Pons (tissue), 1 donor: Measurements from ENCODE around the gene SPDL1.
A peak's percentile ranks its signal among the peaks of the same experiment; 100 is the strongest.
"Not testable (repeated sequence)": the region's sequence is repeated elsewhere in the genome, so short reads cannot be mapped to it uniquely, and the experiment has no call there.

Source experiments
- DNase-seq: peaks from one replicate; pipeline ENCODE4 v3.0.0-alpha.2; 2016; ENCODE audit warnings: low spot score

Gene SPDL1

DNA sequence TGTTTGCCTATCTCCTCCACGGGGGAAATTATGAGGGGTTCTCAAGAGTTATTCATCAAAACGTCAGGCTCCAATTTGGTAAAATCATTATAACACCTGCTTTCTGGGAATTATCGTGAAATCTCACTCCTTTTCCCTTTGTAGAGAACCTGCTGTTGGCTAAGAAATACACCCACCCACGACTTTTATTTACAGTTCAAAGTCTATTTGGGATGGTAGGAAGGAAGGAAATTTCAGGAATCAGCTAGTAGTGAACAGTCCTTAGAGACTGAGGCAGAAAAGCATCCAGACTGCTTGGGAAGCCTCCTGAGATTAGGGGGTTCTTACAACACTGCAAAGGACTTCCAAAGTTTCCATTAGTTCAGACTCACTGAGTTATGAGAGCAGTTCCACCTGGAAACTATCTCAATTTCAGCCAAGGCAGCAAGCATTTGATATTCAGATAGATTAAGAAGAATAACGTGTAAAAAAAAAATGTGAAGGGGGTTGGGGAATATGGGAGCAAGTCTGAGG is 9.4 kb upstream of the SPDL1 start:
- no peak for DNase-seq

DNA sequence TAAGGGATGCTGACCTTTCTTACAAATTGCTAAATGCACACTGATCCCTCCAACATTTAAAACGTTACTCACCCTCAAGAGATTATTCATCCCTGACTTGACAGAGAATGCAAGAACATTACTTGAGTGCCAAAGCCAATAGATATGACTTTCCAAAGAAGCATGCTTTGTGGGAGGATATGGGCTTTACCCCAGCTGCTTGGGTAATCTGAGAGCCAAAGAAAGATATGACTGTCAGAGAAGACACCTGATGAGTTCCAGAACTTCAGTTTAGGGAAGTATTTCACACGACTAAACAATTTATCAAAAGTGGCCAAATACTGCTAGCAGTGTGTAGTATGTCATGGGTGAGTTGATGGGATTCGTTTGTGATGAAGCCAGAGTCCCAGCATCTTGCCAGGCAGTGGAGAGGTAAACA is 7.4 kb upstream of the SPDL1 start:
- DNase-seq = no peak

DNA sequence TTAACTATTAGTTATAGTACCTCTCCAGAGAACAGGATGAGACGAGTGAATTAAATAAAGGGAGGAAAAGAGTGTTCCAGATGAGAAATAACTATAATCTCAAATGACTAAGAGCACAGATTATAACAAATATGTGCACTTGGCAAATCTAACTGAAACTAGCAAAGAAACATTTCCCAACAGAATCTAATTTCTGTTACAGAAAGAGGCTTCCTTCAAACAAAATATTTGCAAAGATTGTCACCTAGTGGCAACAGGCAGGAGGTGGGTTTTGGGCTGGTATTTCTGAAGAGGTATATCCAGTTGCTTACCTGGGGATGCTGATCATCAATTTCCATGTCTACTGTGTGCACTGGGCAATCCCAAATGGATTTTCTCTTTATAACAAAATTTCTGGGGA is 5.6 kb upstream of the SPDL1 start:
- DNase-seq = no peak

DNA sequence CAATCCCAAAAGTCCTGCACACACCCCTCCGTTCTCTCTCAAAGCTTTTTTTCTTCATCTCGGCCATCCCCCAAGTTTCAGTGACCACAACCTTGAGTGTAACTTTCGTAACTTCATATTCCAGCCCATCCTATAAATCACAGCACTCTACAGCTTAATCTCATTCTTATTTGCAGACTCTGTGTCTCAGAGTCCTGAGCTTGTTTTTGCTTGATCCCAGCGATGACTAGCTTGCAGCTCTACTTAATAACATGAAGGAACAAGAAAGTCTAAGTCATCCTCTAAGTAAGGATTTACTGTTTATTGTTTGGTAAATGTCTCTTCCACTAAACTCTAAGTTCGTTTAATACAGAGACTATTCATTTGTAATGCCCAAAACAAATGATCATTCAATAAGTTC is 2.6 kb upstream of the SPDL1 start:
- DNase-seq = no peak

DNA sequence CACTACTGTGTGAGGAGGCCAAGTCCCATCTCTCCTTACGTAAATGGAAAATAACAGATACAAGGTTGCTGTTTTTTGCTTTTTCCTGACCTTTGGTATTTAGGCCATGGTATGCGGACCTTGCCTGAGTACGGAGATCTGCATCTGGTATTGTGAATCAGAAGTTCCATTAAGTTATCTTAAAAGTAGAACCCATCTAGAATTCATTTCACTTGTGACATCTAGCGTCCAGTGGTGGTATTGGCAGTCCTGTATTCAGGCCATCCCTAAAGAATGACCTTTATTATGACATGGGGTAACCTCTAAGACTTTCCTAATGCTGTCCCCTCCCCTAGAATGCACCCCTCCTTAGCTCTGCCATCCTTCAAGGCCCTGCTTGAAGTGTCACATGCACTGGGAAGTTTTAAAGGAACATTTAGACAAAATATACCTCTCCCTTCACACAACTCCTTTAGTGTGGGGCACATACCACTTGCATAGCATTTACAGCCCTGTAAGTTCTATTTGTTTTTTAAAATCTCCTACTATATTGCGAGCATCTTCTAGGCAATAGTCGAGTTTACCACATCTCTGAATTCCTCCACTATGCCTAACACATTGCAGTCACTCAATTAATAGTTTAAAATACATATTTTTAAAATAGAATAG is 1.9 kb upstream of the SPDL1 start:
- DNase-seq = peak; percentile 71

DNA sequence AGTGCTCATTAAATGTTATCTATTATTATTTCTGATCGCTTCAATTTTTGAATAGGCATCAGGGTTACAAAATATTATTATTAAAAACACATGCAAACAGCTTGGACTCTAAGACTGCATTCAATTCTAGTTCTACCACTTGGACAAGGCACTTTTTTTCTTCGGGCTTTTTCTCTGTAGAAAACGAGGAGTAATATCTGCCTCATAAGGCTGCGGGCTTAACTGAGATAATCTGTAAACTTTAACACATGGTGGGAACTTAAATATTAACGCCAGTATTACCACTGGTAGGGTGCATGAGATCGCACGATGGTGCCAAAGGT is 511 bp upstream of the SPDL1 start:
- DNase-seq = peak; percentile 56

DNA sequence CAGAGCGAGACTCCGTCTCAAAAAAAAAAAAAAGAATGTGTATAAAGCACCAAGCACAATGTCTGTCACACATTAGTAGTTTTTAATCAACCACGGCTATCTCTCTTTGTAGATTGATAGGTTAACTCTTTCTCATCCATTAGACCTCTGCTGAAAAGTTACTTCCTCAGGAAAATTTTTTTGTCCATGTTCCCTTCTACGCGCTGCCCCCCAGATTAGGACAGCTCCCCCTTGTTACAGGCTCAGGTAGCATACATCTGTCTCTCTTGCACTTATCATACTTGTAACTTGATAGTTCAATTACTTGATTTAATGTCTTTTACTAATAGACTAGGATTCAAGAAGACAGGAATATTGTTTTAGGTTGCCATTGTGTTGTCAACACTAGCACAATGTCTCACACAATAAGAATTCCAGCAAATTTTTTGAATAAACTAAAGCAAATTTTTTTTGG is 1.5 kb downstream of the SPDL1 start:
- no peak for DNase-seq

DNA sequence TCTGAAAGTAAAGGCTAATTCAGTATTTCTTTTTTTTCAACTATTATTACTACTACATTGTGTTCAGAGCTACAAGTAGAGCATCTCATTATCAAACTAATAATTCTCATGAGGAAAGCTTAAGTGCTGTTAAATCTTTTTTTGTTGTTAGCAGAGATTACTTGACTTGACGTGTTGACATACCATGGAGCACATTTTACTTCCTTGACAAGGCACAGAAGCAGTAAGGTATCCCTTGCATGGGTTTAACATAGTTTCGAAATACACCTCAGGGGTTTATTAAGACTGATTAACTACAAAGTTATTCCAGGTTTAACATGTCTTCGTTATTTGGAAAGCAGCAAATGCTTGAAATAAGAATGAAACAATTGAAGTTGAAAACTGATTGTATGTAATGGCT is 7.0 kb downstream of the SPDL1 start:
- DNase-seq = no peak

DNA sequence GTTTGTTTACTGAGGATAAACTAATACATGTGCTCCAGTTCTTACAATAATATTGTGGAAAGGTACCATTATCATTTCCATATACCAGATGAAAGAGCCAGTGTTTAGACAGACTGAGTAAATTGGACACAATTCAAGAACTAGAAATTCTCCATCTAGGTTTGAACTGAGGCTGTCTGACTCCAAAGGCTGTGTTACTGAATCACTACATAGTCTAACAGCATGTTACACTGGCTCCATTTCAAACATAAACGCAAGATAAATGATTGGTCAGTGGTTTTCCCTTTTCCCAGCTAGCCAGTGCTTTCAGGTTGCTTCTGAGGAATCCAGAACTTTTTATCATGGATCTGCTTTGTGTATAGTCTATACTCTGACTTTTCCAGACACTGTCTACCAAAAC is 8.1 kb downstream of the SPDL1 start:
- DNase-seq = no peak

DNA sequence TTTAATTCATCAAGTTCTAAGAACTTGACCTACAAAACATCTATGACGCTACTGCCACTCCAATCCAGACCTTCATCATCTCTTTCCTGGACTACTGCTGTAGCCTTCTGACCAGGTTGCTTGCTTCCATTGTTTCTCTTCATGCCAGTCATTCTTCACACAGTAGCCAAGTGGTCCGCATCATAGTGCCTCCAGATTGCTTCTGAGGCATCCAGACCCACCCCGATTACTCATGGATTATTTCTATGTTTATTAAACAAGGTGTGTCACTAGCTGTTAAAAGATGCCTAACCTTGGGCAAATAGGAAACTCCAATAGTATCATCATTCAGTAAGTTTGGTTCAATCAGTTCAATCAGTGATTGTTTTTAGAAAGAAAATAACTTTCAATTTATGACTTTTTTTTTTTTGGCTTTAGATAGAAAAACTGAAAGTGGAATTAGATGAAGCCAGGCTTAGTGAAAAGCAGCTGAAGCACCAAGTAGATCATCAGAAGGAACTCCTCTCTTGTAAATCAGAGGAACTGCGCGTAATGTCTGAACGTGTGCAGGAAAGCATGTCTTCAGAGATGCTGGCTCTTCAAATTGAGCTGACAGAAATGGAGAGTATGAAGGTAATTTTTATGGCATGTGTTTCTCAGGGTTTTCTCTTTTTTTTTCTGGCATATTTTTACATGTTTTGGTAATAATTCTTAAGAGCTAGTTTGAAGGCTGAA is 9.5 kb downstream of the SPDL1 start:
- DNase-seq = no peak

DNA sequence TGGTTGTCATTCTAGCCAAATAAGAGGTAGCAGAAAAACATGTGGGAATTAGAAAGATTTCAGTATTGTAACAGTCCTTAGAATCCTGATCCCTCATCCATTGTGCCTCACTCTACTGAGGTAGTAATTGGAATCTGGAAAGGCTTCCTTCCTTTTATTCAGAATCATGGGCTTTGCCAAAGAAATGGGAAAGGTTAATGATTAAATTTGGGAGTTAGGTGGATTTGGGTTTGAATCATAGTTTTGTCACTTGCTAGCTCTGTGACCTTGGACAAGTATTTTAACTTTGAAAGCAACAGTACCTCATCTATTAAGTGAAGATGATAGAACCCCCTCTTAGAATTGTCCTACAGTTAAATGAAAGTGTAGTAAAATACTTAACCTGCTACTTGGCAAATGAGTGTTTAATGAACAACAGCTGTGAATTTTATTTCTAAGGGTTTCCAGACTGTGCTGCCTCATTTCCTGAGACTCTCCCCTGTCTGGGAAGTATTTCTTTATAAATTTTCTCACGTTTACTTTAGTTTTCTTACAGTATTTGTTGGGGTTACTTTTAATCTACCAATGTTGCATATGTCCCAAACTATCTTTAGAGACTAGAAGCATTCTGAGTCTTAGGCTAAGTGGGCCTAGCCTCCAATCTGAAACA is 11.7 kb downstream of the SPDL1 start:
- no peak for DNase-seq

DNA sequence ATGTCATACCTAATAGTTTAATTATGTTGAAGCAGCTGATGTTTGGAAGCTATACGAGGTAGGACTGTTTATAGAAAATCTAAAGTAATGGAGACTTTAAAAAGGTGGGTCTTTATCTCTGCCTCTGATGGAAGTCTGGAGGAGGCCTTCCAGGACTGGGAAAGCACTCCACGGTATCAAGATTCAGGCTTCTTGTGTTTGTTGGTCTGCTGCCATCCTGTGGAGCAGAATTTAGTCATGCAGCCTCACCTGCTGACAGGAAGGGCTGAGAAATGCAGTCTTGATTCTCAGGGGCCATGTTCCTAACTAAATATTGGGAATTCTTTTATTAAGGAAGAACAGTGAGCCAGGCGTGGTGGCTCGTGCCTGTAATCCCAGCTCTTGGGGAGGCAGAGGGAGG is 15.9 kb downstream of the SPDL1 start:
- no peak for DNase-seq

DNA sequence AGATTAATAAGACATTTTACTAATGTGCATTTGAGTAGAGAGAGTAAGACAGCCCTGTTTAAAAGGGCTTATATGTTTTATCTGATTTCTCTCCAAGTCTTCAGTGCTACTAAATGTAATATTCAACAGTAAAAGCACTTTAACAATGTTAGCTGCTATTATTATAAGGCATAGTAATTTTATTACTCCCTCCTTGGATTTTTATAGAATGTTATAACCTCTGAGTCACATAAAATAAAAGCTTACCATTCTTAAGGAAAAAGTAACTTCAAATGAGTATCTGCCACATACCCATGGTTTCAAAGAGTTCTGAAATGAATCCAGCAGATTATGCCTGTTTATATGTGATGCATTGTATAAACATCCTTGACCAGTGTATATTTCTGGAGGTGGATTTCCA is 19.0 kb downstream of the SPDL1 start:
- no peak for DNase-seq

DNA sequence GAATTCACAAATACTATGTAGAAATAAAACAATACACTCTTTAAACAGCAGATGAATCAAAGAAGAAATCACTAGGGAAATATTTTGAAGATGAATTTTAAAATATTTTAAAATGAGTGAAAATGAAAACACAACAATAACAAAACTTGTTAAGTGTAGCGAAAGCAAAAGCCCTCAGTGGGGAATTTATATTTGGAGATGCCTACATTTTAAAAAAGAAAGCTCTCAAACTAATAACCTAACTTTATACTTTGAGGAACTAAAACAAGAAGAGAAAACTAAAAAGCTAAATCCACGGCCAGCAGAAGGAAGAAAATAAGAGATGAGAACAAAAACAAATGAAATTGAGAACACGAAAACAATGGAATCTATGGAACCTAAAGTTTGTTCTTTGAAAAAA is 22.7 kb downstream of the SPDL1 start:
- DNase-seq = no peak

DNA sequence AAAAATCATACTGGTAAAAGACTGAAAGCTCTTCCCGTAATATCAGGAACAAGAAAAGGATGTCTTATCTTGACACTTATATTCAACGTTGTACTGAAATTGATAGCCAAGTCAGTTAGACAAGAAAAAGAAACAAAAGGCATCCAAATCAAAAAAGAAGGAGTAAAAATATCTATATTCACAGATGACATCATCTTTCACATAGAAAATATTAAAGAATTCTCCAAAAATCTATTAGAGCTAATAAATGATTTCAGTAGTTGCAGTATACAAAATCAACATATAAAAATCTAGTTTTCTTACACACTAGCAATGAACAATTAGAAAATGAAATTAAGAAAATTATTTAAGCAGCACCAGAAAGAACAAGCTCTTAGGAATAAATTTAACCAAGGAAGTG is 24.3 kb downstream of the SPDL1 start:
- no peak for DNase-seq

DNA sequence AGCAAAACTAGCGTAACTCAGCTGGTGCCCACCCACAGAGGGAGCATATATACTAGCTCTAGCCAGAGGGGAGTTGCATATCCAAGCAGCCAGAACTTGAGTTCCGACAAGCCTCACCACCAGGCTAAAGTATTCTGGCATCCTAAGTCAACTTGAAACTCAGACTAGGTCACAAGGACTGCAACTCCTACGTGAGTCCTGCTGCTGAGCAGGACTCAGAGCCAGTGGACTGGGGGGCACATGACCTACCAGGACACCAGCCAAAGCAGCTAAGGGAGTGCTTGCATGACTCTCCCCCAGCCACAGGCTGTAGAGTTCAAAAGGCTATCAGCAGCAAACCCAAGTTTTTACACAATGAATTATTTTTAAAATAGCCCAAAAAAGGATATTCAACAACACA is 26.1 kb downstream of the SPDL1 start:
- no peak for DNase-seq

DNA sequence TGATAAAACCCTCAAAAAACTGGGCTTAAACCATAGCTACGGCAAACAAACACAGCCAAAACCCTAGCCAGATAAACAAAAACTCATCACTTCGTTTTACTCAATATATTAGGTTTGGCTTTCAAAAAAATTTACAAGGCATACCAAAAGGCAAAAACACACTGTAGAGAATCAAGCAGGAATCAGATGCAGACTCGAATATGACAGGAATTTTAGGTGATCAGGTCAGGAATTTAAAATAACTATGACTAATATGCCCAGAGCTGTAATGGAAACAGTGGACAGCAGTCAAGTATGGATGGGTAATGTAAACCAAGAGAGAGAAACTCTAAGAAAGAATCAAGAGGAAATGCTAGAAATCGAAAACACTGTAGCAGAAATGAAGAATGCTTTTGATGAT is 27.0 kb downstream of the SPDL1 start:
- DNase-seq = no peak

DNA sequence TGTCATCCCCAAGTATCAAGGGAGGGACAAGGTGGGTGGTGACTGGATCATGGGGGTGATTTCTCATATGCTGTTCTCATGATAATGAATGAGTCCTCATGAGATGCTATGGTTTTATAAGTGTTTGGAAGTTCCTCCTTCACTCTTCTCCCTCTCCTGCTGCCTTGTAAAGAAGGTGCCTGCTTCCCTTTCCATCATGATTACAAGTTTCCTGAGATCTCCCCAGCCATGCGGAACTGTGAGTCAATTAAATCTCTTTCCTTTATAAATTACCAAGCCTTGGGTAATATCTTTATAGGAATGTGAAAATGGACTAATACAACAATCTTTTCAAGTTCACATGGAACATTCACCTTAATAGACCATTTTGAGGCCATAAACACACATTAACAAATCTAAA is 32.0 kb downstream of the SPDL1 start:
- no peak for DNase-seq

DNA sequence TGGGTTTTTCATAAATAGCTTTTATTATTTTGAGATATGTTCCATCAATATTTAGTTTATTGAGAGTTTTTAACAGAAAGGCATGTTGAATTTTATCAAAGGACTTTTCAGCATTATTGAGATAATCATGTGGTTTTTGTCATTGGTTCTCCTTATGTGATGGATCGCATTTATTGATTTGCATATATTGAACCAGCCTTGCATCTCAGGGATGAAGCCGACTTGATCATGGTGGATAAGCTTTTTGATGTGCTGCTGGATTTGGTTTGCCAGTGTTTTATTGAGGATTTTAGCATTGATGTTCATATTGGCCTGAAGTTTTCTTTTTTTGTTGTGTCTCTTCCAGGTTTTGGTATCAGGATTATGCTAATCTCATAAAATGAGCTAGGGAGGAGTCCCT is 40.7 kb downstream of the SPDL1 start:
- DNase-seq = not testable (repeated sequence)

DNA sequence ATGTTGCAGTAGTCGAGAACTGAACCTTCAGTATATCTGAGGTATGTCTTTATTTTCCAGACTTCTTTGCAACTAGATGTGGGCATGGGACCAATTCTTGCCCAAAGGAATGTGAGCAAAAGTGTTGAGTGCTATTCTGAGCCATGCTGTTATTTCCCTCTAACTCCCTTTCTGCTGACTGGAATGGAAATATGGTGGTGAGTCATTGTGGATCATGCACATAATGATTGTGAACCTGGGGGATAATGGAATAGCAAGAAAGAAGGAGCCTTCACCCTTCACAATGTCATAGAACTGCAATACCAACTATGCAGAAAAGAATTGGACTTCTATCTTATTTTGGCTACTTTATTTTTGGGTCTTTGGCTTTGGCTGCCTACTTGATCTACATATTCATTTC is 43.2 kb downstream of the SPDL1 start:
- no peak for DNase-seq

DNA sequence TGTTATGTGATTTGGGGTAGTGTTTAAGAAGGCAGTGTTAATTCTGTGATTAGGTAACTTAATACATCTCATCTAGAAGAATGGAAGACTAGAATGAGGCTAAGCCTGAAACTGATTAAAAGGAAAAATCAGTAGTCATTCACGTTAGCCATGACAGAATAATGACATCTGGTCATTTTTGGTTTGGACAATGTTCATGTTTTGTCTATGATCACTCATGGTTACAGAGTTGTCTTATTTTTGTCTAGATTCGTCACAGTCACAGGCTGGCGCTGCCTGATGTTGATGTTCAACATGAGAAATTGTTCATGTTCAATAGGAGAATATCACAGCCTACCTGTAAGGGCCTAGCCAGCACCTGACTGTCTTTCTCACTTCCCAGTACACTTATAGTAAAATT is 44.0 kb downstream of the SPDL1 start:
- DNase-seq = no peak

DNA sequence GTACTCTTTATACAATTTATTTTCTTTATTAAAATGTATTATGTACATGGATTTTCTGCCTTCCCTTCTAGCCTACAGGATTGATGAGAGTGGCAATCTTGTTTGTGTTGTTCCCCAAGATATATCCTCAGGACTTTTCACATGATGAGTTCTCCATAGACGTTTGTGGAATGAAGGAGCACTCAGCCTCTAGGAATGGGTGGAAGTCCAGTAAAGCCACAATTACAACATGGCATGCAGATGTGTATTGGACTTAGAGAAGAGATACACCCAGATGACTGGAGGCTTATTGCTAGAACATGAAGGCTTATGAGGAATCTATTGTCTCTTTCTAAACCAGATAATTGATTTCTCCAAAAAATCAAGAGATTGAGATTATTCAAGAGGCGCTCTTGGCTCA is 45.3 kb downstream of the SPDL1 start:
- no peak for DNase-seq

DNA sequence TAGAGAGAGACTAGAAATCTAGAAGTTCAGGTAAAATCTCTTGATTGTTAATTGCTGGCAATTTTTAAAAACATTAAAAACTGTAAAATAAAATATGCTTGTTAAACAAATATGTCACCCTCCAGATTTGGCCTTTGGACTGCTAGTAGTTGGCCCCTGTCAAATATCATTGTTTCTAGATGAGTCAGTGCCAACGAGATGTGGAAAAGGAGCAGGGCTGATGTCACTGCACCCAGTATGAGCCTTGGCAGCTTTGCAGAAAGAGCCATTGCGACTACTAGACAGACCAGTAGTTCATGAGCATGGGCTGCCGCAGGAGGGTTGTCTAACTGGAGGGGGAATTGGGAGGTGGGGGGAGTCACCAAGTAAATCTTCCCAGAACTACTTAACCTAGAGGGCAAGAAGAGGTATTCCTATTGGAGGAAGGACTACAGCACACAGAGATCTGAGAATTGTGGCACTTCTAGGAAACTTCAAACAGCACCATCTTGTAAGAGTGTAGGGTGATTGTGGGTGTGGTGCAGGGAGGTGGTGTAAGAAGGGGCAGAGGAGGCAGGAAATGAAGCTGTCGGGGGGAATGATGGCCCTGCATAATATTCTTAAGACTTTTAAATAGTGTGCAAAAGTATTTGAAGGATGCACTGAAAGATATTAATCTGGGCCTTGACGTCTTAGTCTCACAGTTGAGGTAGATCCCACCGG is 46.4 kb downstream of the SPDL1 start:
- DNase-seq = no peak
